ENCODE results near the gene SLC7A4.

Gene SLC7A4

DNA sequence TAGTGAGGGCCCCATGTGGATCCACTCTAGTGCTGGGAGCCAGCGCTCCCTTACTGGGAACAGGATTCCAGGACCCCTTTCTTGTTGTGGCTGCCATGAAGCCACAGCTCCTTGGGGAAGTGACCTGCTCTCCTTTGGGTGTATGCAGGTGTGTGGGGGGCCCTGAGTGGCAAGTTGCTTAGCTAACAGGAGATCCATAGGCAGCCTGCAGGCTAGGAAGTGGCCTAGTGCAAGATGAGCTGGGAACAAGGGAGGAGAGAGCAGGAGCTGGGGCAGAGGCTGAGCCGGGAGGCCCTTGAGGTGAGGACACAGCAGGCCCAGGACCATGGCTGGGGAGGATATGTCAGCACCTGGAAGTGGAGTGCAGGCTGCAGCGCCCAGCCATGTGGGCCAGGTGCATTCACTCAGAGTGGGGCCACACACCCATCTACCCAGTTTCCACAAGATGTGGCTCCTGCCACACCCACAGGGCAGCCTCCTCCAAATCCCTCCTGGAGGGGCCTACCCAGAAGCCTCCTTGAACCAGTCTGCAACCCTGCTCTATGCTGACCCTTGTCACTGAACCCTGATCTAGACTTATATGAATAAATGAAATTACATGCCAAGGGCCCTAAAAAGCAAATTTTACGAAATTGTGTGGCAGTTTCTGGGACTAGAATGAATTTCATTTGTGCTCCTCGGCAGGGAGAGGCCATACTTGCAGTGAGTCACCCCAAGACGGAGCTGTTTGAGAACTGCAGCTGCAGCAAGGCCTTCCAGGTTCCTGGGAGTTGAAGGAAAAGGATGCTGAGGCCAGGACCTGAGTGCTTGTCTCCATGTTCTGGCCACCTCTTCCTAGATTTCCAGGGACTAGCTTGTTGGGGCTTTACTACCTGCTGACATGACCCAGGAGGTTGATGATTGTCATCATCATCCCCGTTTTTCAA is 33.7 kb downstream of the SLC7A4 start:
- no peak for DNase-seq (ENCODE audit: low read depth)

- DNase-seq (ENCODE audit: low read depth) = no peak
Measured at GRCh38 chr22:20997536-20998257, 34.7 kb downstream of the SLC7A4 start.

DNA sequence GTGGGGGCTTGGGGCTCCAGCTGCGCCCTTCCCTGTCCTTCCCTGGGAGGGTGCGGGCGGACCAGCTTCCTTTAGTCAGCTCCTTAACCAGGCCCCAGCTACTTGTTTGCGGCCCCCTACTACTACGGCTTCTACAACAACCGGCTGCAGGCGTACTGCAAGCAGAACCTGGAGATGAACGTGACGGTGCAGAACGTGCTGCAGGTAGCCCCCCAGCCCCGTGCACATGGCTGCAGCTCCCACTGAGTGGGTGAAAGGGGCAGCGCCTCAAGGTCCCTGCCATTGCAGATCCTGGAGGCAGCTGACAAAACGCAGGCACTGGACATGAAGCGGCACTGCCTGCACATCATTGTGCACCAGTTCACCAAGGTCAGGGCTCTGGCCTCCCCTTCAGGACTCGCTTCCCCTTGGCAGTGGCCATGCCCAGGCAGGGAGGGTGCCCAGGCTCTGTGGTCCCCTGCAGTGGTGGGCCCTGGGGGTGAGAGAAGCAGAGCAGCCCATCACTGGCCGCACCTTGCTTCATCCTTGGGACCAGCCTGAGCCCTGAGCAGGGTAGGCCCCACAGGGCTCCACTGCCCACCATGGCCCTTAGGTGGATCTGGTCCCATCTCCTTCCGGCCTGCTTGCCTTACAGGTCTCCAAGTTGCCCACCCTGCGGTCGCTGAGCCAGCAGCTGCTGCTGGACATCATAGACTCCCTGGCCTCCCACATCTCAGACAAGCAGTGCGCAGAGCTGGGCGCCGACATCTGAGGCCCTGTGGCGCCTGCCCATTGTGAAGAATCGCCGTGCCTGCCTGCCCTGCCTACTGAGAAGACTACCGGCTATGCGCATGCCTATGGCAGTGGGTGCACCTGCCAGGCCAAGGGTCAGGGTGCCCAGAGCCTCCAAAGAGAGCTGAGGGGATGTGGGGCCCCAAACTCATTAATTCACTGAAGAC is 35.5 kb downstream of the SLC7A4 start:
- DNase-seq (ENCODE audit: low read depth) = no peak

DNA sequence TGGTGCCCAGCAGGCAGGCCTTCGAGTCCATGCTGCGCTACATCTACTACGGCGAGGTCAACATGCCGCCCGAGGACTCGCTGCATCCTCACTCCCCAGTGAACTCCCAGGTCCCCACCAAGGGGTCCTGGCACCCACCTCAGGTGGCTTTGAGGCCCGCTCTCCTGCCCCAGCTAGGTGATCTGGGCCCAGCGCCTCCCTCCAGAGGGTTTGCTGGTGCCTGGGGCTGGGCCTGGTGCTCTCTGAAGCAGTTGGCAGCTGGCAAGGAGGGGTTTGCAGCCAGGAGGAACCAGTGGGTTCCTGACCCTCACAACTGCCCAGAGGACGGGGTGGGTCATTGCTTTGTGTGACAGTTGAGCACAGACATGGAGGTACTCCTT is 36.3 kb downstream of the SLC7A4 start:
- no peak for DNase-seq (ENCODE audit: low read depth)

DNA sequence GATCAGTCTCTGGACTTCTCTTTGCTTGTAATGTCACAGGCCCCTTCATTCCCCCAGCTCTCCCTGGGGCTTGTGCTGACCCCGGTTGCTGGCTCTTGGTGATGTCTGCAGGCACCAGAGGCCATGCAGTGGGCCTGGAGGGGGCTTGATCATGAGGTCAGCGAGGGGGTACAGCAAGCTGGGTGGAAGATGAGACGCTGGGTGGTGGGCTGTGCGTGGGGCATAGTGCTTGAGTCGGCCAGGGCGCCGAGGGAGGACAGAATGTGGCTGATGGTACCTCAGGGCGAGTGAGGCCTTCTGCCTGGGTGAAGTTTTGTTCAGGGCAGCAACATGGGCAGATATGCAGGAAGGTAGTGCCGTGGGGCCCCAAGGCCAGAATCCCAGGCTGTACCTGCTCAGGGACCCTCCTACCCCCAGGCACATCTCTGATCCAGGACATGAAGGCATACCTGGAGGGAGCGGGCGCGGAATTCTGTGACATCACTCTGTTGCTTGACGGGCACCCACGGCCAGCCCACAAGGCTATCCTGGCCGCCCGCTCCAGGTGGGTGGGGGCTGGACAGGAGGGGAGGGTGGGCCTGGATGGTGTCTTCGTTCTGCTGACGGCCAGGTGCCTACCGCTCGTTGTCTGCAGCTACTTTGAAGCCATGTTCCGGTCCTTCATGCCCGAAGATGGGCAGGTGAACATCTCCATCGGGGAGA is 36.9 kb downstream of the SLC7A4 start:
- no peak for DNase-seq (ENCODE audit: low read depth)

DNA sequence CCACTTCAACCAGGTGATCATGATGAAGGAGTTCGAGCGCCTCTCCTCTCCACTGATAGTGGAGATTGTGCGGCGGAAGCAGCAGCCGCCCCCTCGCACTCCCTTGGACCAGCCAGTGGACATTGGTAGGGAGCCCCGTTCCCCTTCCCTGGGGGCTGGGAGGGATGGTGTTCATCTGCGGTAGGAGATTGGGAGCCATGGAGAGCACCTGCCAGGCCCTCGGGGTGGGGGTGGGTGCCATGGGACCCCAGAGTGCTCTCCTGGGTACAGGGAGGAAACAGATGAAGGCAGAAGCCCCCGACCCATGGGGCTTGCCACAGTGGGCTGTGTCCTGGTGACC is 37.5 kb downstream of the SLC7A4 start:
- no peak for DNase-seq (ENCODE audit: low read depth)

DNA sequence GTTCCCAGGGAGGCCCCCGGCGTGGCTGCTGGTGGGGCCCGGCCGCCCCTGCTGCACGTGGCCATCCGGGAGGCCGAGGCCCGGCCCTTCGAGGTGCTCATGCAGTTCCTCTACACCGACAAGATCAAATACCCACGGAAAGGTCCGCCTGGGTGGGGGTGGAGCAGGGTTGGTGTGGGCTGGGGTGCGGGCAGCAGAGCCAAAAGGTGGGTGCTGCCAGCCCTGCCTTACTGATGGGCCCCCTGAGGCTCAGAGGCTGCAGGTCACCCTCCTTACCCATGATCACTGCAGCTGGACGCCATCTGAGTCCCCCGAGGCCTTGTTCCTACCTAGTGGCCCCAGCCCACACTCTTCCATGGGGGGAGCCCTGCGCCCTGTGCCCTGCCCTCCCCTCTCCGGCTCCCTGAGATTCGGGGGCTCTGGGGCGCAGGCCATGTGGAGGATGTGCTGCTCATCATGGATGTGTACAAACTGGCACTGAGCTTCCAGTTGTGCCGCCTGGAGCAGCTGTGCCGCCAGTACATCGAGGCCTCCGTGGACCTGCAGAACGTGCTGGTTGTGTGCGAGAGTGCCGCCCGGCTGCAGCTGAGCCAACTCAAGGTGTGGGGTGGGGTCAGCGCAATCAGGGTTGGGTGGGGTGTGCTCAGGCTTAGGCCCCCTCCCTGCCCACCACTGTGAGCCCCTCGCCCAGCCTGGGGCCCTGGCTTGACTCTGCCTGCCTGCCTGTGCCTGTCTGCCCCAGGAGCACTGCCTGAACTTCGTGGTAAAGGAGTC is 38.0 kb downstream of the SLC7A4 start:
- no peak for DNase-seq (ENCODE audit: low read depth)

DNA sequence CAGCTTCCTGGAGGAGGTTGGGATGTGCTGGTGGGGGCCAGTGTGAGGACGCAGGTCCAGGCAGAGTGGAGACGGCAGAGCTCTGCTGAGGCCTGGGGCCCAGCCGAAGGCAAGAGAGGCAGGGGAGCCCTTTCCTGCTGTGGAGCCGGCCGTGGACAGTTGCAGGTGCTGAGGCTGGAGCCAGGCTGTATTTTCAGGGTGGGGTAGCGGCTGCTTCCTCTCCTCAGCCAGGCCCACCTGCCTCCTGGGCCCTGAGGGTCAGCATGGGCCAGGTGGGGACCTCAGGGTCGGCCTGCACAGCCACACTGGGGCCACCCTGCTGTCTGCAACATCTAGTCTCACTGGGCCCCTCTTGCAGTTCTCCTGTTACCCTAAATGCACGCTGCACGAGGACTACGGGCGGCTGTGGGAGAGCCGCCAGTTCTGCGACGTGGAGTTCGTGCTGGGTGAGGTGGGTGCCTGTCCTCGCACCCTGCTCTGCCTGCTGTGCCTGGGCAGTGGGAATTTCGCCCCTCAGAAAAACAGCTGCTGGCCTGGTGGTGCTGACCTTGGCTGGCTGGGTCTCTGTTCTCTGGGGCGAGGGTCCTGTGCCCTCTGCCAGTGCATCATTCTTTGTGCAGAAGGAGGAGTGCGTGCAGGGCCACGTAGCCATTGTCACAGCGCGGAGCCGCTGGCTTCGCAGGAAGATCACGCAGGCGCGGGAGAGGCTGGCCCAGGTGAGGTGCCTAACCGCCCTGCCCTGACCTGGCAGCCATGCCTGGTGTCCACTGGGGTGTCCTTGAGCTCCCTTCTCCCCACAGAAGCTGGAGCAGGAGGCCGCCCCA is 38.8 kb downstream of the SLC7A4 start:
- no peak for DNase-seq (ENCODE audit: low read depth)

- no peak for DNase-seq (ENCODE audit: low read depth)
Measured at GRCh38 chr22:20992456-20993303, 39.7 kb downstream of the SLC7A4 start.

DNA sequence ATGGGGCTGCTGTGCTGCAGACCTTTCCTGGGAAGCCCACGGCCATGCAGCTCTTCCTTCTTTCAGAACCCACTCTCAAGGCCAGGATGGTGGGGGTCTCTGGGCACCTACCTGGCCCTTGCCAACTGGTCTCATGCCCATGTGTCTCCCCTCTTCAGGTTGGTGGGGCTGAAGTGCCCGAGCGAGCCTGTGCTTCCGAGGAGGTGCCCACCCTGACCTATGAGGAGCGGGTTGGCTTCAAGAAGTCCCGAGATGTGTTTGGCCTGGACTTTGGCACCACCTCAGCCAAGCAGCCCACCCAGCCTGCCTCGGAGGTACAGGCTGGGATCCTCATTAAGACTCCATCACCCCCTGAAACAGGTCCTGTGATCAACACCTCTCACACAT is 40.3 kb downstream of the SLC7A4 start:
- DNase-seq (ENCODE audit: low read depth) = no peak

- DNase-seq (ENCODE audit: low read depth) = no peak
Measured at GRCh38 chr22:20991252-20992055, 40.9 kb downstream of the SLC7A4 start.

- DNase-seq (ENCODE audit: low read depth) = no peak
Measured at GRCh38 chr22:20990184-20991180, 41.9 kb downstream of the SLC7A4 start.

DNA sequence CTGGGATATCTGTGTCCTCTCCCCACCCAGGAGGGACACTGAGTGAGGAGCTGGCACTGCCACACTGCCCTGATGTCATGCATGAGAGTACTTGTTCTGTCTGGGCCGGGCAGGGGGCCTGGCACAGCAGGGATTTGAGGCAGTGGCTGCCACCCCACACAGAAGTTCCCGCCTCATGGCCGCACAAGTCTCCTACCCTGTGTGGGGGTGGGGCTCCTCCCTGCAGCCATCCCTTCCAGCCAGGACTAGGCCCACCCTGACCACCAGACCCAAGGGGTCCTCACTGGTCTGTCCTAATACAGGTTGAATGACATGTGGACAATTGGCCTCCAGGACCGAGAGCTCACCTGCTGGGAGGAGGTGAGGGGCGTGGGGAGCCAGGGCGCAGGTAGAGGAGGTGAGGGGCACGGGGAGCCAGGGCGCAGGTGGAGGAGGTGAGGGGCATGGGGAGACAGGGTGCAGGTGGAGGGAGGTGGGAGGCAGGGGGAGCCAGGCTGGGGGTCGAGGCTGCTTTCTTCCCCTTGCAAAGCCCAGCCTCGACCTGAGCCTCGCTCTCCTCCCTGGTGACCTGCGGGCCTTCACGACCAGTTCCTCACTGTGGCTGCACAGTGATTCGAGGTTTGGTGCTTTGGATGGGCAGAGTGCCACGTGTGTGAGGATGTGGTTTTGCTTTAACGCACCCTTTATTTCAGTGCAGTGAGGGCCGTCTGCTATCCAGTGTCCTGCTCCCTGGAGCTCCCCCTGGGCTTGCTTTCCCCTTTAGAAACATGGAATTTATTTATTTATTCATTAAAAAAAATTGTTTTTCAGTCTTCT is 42.8 kb downstream of the SLC7A4 start:
- no peak for DNase-seq (ENCODE audit: low read depth)

DNA sequence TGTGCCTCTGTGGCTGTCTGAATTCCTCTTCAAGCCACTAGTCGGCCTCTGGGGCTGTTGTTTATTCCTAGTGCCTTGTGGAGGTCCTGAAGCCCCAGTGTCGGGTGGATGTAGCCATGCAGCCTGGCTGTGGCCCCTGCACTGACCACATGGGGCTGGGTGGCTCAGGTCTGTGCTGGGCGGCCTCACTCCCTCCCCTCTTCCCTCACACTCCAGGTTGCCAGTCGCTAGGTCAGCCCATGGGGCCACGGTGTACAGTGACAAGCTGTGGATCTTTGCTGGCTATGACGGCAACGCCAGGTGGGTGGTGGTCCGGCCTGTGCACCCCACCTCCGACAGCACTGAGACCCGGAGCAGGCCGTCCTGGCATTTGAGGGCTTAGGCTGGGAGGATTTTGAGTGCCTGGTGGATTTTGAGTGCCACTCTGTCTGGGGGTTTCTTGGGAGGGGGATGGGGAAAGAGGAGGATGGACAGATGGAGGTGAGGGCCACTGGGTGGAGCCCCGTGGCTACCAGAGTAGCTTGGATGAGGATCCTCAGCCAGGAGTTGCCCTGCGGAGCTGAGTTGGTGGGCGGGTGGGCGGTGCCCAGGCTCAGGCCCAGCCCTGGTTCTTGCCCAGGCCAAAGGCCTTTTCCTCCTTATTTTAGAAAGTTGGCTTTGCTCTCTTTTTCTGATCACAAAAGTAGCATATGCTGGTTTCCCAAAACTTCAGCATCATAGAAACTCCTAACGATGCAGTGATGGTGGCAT is 43.6 kb downstream of the SLC7A4 start:
- no peak for DNase-seq (ENCODE audit: low read depth)

DNA sequence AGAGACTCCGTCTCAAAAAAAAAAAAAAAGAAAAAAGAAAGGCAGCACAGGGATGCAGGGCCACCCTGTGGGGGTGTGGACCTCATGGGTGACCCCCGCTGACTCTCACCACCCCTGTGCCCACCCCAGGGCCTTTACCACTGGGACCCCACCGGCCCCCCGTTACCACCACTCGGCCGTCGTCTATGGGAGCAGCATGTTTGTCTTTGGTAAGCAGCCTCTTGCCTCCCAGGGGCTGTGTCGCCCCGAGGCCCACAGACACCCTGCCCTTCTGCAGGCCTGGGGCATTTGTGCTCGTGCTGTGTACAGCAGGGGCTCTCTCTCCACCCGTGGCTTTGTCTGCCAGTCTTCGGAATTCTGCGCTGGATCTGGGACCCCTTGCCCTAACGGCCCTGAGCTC is 45.0 kb downstream of the SLC7A4 start:
- no peak for DNase-seq (ENCODE audit: low read depth)

All from HS-27A (cell line).